Measurements from ENCODE around the gene OVOL1.

The OVOL1 gene

GRCh38 chr11:65780770-65781151 is 6.1 kb upstream of the OVOL1 start, which contains the start of gene AP5B1:
AP5B1 (minus strand) TSS chr11:65780976; CDS start chr11:65780591, 385 bp downstream.
- peak within 1 kb of the TSS; percentile 97 for H3K4me2 ChIP-seq (ENCODE audit: low read length)
- H3K4me1 ChIP-seq (ENCODE audit: low read length): peaks cover 23% of the 10 kb centered on the region
- H3K79me2 ChIP-seq (ENCODE audit: low read length): peaks cover 28% of the 10 kb centered on the region
- H3K36me3 ChIP-seq (replicated peaks; ENCODE audit: low read depth, low read length): peaks cover 27% of the 10 kb centered on the region
- no peaks in the 10 kb centered on the region for H3K9me3 ChIP-seq (ENCODE audit: insufficient read depth, low read length)
- H3K27ac ChIP-seq (ENCODE audit: low read length): peak within 1 kb of the TSS; percentile 55
- H3K27me3 ChIP-seq (ENCODE audit: low read depth, low read length): no peaks in the 10 kb centered on the region
- H3K4me3 ChIP-seq (ENCODE audit: low read length): peak within 1 kb of the TSS; percentile 90
- peak within 1 kb of the TSS; percentile 92 for H2AFZ ChIP-seq (ENCODE audit: low read depth, low read length)
- H4K20me1 ChIP-seq (ENCODE audit: insufficient read depth, low read length): peaks cover 20% of the 10 kb centered on the region
- TF ChIP-seq EZH2phosphoT487 (IDR thresholded peaks at IDR 0.05; ENCODE audit: low read depth) (no peak), CTCF (IDR thresholded peaks at IDR 0.05; ENCODE audit: low read depth, low read length) (no peak)
- H3K9ac ChIP-seq (ENCODE audit: low read length): peak within 1 kb of the TSS; percentile 92

- no peaks in the 10 kb centered on the region for H3K9me3 ChIP-seq (ENCODE audit: insufficient read depth, low read length)
- H3K27me3 ChIP-seq (ENCODE audit: low read depth, low read length): no peaks in the 10 kb centered on the region
- peaks cover 20% of the 10 kb centered on the region for H4K20me1 ChIP-seq (ENCODE audit: insufficient read depth, low read length)
- peak overlapping the region; percentile 97 for H3K4me2 ChIP-seq (ENCODE audit: low read length)
- peaks cover 26% of the 10 kb centered on the region for H3K36me3 ChIP-seq (replicated peaks; ENCODE audit: low read depth, low read length)
- no peak for TF ChIP-seq EZH2phosphoT487 (IDR thresholded peaks at IDR 0.05; ENCODE audit: low read depth)
- TF ChIP-seq CTCF (IDR thresholded peaks at IDR 0.05; ENCODE audit: low read depth, low read length): peak; percentile 16
- H3K4me3 ChIP-seq (ENCODE audit: low read length): peak overlapping the region; percentile 90
- peak overlapping the region; percentile 76 for H3K9ac ChIP-seq (ENCODE audit: low read length)
- no peak overlapping the region for H3K27ac ChIP-seq (ENCODE audit: low read length)
- H3K4me1 ChIP-seq (ENCODE audit: low read length): peaks cover 23% of the 10 kb centered on the region
- H2AFZ ChIP-seq (ENCODE audit: low read depth, low read length): peak overlapping the region; percentile 92
- peaks cover 28% of the 10 kb centered on the region for H3K79me2 ChIP-seq (ENCODE audit: low read length)
Measured at GRCh38 chr11:65781152-65781961, 5.5 kb upstream of the OVOL1 start.

GRCh38 chr11:65781962-65782815 is 4.7 kb upstream of the OVOL1 start:
- H3K27me3 ChIP-seq (ENCODE audit: low read depth, low read length): no peaks in the 10 kb centered on the region
- peak overlapping the region; percentile 90 for H3K4me3 ChIP-seq (ENCODE audit: low read length)
- no peaks in the 10 kb centered on the region for H3K9me3 ChIP-seq (ENCODE audit: insufficient read depth, low read length)
- peak overlapping the region; percentile 97 for H3K4me2 ChIP-seq (ENCODE audit: low read length)
- no peak overlapping the region for H2AFZ ChIP-seq (ENCODE audit: low read depth, low read length)
- peaks cover 17% of the 10 kb centered on the region for H4K20me1 ChIP-seq (ENCODE audit: insufficient read depth, low read length)
- peaks cover 28% of the 10 kb centered on the region for H3K79me2 ChIP-seq (ENCODE audit: low read length)
- H3K36me3 ChIP-seq (replicated peaks; ENCODE audit: low read depth, low read length): peaks cover 18% of the 10 kb centered on the region
- peaks cover 23% of the 10 kb centered on the region for H3K4me1 ChIP-seq (ENCODE audit: low read length)
- no peak for TF ChIP-seq CTCF (IDR thresholded peaks at IDR 0.05; ENCODE audit: low read depth, low read length)
- TF ChIP-seq EZH2phosphoT487 (IDR thresholded peaks at IDR 0.05; ENCODE audit: low read depth): no peak
- H3K9ac ChIP-seq (ENCODE audit: low read length): 0 out of 2 replicates have a peak overlapping the region, but pooled peaks have one; percentile 76
- H3K27ac ChIP-seq (ENCODE audit: low read length): 0 out of 2 replicates have a peak overlapping the region, but pooled peaks have one; percentile 8

- Histone ChIP-seq H3K4me3 (ENCODE audit: low read length) (no peak overlapping the region), H3K27ac (ENCODE audit: low read length) (no peak overlapping the region), H3K4me2 (ENCODE audit: low read length) (peak overlapping the region; percentile 16; the same call in 1 of the 2 replicates), H4K20me1 (ENCODE audit: insufficient read depth, low read length) (peaks cover 12% of the 10 kb centered on the region), H2AFZ (ENCODE audit: low read depth, low read length) (no peak overlapping the region), H3K9ac (ENCODE audit: low read length) (no peak overlapping the region), H3K4me1 (ENCODE audit: low read length) (peaks cover 23% of the 10 kb centered on the region), H3K36me3 (replicated peaks; ENCODE audit: low read depth, low read length) (peaks cover 12% of the 10 kb centered on the region), H3K27me3 (ENCODE audit: low read depth, low read length) (no peaks in the 10 kb centered on the region), H3K79me2 (ENCODE audit: low read length) (peaks cover 27% of the 10 kb centered on the region), H3K9me3 (ENCODE audit: insufficient read depth, low read length) (no peaks in the 10 kb centered on the region)
- TF ChIP-seq CTCF (IDR thresholded peaks at IDR 0.05; ENCODE audit: low read depth, low read length) (no peak), EZH2phosphoT487 (IDR thresholded peaks at IDR 0.05; ENCODE audit: low read depth) (no peak)
Measured at GRCh38 chr11:65782816-65783228, 4.0 kb upstream of the OVOL1 start.
